Epithelial cell of esophagus (primary cell): Measurements from ENCODE around the gene REG1B.

Source experiments
- DNase-seq: peaks from one replicate; pipeline ENCODE4 v3.0.0; 2010; ENCODE audit warnings: low read depth
- H3K4me3 ChIP-seq: 2 replicates; pipeline ENCODE4 v1.5.1; 2011; ENCODE audit warnings: mild to moderate bottlenecking, low read length, control low read depth
- TF ChIP-seq, protein P1 (sequence below): IDR thresholded peaks from 2 replicates; pipeline ENCODE4 v1.5.1; 2011; ENCODE audit warnings: low read depth, mild to moderate bottlenecking, low read length, control low read depth, inconsistent platforms; ENCODE audit not compliant: insufficient read depth; ENCODE audit errors: missing control alignments

Gene REG1B

DNA sequence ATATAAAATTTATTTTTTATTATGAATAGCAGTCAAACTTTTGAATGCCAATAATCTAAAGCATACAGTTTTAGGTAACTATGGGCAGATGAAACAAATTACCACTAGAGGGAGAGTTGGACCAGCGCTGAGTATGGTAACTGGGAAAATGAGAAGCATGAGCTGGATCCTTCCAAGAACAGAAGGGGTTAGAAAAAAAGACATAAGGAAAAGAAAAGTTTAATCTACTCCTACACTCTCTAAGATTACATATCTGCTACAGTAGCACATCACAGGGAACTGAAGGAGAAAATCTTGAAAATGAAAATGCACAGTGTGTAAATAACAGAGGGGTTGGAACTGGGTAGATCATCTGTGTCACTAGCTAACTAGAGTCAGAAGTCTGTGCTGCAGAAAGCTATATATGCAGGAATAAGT is 46.8 kb downstream of the REG1B start:
- no peak overlapping the region for H3K4me3 ChIP-seq
- DNase-seq = no peak
- TF ChIP-seq, protein P1, sequence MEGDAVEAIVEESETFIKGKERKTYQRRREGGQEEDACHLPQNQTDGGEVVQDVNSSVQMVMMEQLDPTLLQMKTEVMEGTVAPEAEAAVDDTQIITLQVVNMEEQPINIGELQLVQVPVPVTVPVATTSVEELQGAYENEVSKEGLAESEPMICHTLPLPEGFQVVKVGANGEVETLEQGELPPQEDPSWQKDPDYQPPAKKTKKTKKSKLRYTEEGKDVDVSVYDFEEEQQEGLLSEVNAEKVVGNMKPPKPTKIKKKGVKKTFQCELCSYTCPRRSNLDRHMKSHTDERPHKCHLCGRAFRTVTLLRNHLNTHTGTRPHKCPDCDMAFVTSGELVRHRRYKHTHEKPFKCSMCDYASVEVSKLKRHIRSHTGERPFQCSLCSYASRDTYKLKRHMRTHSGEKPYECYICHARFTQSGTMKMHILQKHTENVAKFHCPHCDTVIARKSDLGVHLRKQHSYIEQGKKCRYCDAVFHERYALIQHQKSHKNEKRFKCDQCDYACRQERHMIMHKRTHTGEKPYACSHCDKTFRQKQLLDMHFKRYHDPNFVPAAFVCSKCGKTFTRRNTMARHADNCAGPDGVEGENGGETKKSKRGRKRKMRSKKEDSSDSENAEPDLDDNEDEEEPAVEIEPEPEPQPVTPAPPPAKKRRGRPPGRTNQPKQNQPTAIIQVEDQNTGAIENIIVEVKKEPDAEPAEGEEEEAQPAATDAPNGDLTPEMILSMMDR = peak; percentile 15

DNA sequence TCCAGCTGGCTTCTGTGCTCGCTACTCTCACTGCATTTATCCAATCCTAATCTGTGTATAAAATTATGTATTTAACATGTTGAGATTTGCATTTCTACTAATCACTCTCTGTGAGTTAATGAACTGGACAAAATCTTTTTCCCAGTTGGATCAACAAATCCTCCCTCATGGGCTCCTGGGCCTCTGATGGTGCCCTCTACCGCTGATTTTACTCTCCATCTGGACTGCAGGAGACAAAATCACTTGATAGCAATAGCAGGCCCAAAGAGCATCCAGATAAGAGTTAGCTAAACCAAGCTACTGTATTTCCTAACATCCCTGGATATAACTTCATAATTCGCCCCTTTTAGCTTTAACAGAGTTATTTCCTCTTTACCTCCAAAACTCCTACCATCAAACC is 47.8 kb downstream of the REG1B start:
- TF ChIP-seq, protein P1 = no peak
- no peak for DNase-seq

More for the DNA sequence above, 47.8 kb downstream of the REG1B start:
- H3K4me3 ChIP-seq = no peak overlapping the region
